OCI-LY7 (cell line): ENCODE results near the gene VWA5B1.

Source experiments
- EZH2phosphoT487 ChIP-seq: fragments of 200-600 bp; sonication (generic); IDR thresholded peaks from 2 replicates; pipeline ENCODE4 v1.6.1; 2018; ENCODE audit warnings: low read depth, borderline replicate concordance, mild to moderate bottlenecking, mixed run types, antibody characterized with exemption, low read length, moderate library complexity, mixed read lengths
- TF ChIP-seq, protein P1 (sequence below): fragments of 200-600 bp; sonication (generic); conservative IDR thresholded peaks from 2 replicates; pipeline ENCODE4 v1.5.1; 2014; ENCODE audit warnings: mild to moderate bottlenecking, antibody characterized with exemption, low read length, moderate library complexity, mixed read lengths

DNA sequence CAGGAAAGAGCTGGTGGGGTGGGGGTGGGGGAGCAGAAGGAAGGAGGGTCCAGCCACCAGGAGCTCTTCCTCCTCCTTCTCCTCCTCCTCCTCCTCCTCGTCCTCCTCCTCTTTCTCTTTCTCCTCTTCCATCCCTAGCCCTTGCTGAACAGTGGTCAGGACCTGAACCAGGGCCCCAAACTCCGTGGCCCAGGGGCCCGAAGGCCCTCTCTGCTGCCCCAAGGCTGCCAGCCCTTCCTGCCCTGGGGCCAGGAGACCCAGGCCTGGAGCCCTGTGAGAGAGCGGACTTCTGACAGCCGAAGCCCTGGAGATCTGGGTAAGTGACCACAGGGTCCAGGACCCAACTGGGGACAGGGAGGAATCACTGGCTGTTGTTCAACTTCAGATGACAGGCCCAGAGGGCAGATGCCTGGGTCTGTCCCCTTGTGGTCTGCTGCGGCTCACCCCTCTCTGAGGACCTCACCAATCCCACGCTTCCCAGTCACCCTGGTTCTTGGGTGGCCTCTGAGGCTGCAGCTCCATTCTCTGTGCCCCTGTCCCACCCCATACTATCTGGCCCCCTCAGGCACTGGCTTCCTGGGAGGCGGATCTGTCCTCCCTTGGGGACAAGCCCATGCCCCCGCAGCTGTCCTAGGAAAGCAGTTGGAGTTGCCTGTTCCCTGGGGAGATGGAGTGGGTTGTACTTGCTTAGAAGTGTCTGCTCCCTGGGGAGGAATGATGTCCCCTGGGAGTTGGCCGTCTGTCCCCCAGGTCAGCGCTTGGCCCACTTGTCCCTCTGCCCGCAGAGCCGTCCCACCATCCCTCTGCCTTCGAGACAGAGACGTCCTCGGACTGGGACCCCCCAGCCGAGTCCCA is 51.8 kb downstream of the VWA5B1 start:
- TF ChIP-seq, protein P1, sequence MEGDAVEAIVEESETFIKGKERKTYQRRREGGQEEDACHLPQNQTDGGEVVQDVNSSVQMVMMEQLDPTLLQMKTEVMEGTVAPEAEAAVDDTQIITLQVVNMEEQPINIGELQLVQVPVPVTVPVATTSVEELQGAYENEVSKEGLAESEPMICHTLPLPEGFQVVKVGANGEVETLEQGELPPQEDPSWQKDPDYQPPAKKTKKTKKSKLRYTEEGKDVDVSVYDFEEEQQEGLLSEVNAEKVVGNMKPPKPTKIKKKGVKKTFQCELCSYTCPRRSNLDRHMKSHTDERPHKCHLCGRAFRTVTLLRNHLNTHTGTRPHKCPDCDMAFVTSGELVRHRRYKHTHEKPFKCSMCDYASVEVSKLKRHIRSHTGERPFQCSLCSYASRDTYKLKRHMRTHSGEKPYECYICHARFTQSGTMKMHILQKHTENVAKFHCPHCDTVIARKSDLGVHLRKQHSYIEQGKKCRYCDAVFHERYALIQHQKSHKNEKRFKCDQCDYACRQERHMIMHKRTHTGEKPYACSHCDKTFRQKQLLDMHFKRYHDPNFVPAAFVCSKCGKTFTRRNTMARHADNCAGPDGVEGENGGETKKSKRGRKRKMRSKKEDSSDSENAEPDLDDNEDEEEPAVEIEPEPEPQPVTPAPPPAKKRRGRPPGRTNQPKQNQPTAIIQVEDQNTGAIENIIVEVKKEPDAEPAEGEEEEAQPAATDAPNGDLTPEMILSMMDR = no peak
- no peak for TF ChIP-seq EZH2phosphoT487
